Tibial nerve (tissue), 4 donors: ENCODE results near the gene HAP1. TPM values are rescaled to one million over a fixed set of nuclear protein-coding genes. Genes with fewer than 3 reads are reported as not detected.
"Not testable (repeated sequence)": the region's sequence is repeated elsewhere in the genome, so short reads cannot be mapped to it uniquely, and the experiment has no call there.

Experiments used
- DNase-seq, 2 donors: peaks; one replicate each; pipeline ENCODE4 v3.0.0-alpha.2; 2019; ENCODE audit warnings: low spot score in 2 of 2
- H3K27ac ChIP-seq, 4 donors: fragments of 200-600 bp; sonication (generic) in 3 of 4; one replicate each; pipeline ENCODE4 v1.5.1; 2017 to 2019; ENCODE audit warnings: mild to moderate bottlenecking in 1 of 4
- H3K27me3 ChIP-seq, 2 donors: fragments of 200-600 bp; sonication (generic) in 1 of 2; one replicate each; pipeline versions ENCODE4 v1.5.1 to v1.6.0; 2017 to 2019
- H3K36me3 ChIP-seq, 3 donors: fragments of 200-600 bp; sonication (generic); one replicate each; pipeline ENCODE4 v1.5.1; 2018 to 2019
- H3K4me1 ChIP-seq, 4 donors: fragments of 200-600 bp; sonication (generic) in 3 of 4; one replicate each; pipeline ENCODE4 v1.5.1; 2017 to 2019
- H3K4me3 ChIP-seq, 4 donors: fragments of 200-600 bp; sonication (generic) in 3 of 4; one replicate each; pipeline ENCODE4 v1.5.1; 2017 to 2019; ENCODE audit warnings: mild to moderate bottlenecking in 1 of 4, moderate library complexity in 1 of 4
- H3K9me3 ChIP-seq, 4 donors: fragments of 200-600 bp; sonication (generic) in 3 of 4; one replicate each; pipeline ENCODE4 v1.5.1; 2017 to 2019
- EP300 ChIP-seq, 2 donors: sonication (generic); formaldehyde crosslinking; IDR thresholded peaks; one replicate each; pipeline ENCODE4 v1.6.1; 2017; ENCODE audit warnings: antibody characterized with exemption in 2 of 2, mild to moderate bottlenecking in 1 of 2
- POLR2A ChIP-seq, 2 donors: fragments of 450-650 bp; IDR thresholded peaks; one replicate each; pipeline ENCODE4 v1.6.1; 2017; ENCODE audit warnings: antibody characterized with exemption in 2 of 2, mild to moderate bottlenecking in 2 of 2, moderate library complexity in 2 of 2
- WGBS, 2 donors: methylation state at CpG; one replicate each; pipeline ENCODE4 v1.1.5; 2018; 5-methylcytosine and 5-hydroxymethylcytosine counted together
- total RNA-seq, 4 donors: library from RNA; depleted of rRNA; stranded (reverse); fragments of >200 nt; gene quantifications; one replicate each; pipeline ENCODE4 v1.1.0, GENCODE V29; 2016
- TF ChIP-seq, protein P1 (sequence below), 5 experiments: fragments of 200-600 bp in 3 of 5; fragments of 450-650 bp in 2 of 5; sonication (generic) in 3 of 5; IDR thresholded peaks; one replicate each; pipeline ENCODE4 v1.5.1; 2016 to 2019; ENCODE audit warnings: antibody characterized with exemption in 5 of 5, mild to moderate bottlenecking in 3 of 5, moderate library complexity in 2 of 5

Gene HAP1
- total RNA-seq, 4 donors from 2014 or later = 0.98 to 1.8 TPM; not detected in 2

GRCh38 chr17:41679740-41680425 lies 54.6 kb downstream of the HAP1 start:
- TF ChIP-seq POLR2A (IDR thresholded peaks at IDR 0.05) = no peak
- TF ChIP-seq, protein P1, sequence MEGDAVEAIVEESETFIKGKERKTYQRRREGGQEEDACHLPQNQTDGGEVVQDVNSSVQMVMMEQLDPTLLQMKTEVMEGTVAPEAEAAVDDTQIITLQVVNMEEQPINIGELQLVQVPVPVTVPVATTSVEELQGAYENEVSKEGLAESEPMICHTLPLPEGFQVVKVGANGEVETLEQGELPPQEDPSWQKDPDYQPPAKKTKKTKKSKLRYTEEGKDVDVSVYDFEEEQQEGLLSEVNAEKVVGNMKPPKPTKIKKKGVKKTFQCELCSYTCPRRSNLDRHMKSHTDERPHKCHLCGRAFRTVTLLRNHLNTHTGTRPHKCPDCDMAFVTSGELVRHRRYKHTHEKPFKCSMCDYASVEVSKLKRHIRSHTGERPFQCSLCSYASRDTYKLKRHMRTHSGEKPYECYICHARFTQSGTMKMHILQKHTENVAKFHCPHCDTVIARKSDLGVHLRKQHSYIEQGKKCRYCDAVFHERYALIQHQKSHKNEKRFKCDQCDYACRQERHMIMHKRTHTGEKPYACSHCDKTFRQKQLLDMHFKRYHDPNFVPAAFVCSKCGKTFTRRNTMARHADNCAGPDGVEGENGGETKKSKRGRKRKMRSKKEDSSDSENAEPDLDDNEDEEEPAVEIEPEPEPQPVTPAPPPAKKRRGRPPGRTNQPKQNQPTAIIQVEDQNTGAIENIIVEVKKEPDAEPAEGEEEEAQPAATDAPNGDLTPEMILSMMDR (IDR thresholded peaks at IDR 0.05) = no peak
- no peak for TF ChIP-seq EP300 (IDR thresholded peaks at IDR 0.05)
- Histone ChIP-seq H3K27me3 (no peaks in the 10 kb centered on the region), H3K36me3 (no peaks in the 10 kb centered on the region), H3K27ac (peak overlapping the region in 3 of 4 donors; percentile 67 to 79 (median 67)), H3K9me3 (no peaks in the 10 kb centered on the region), H3K4me3 (no peak overlapping the region), H3K4me1 (peaks cover 0 to 11% (median 3%) of the 10 kb centered on the region in 4 donors)
- WGBS, 2 donors = 63 to 68% methylated on average over 5 of the region's 5 CpGs
- no peak for DNase-seq

GRCh38 chr17:41678907-41679739 lies 55.3 kb downstream of the HAP1 start:
- 28 to 33% methylated on average over 6 of the region's 6 CpGs for WGBS, 2 donors
- DNase-seq = no peak
- Histone ChIP-seq H3K36me3 (no peaks in the 10 kb centered on the region), H3K4me3 (peak overlapping the region in 2 of 4 donors; percentile 27), H3K4me1 (peaks cover 0 to 11% (median 3%) of the 10 kb centered on the region in 4 donors), H3K9me3 (no peaks in the 10 kb centered on the region), H3K27ac (peak overlapping the region; percentile 34 to 79 (median 67)), H3K27me3 (no peaks in the 10 kb centered on the region)
- TF ChIP-seq EP300 (IDR thresholded peaks at IDR 0.05) = peak in 1 of 2 donors; percentile 43
- TF ChIP-seq, protein P1 (IDR thresholded peaks at IDR 0.05) = peak in 2 of 5 experiments; percentile 5 to 17
- TF ChIP-seq POLR2A (IDR thresholded peaks at IDR 0.05) = no peak

DNA sequence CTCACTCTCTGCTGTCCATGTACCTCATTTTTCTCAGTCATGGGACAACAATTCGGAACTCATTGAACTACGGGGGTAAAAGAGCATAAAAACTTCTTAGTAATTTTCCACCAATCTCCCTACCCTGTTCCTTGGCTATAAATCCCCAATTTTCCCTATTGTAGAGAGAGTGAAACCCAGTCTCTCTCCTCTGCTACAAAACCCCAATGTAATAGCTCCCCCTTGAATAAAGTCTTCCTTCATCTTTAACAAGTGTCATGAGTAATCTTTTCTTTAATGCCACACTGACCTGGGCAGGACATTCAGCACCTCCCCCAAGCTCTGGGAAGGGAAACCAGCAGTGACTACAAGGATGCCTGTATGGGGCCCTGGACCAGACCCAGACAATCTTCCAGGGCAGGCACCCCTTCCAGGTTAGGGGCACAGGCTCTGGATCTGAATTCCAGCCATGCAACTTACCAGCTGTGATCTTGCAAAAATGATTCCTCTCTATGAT lies 56.0 kb downstream of the HAP1 start:
- WGBS, 2 donors = 79 to 89% methylated on average over 2 of the region's 2 CpGs
- no peaks in the 10 kb centered on the region for H3K9me3 ChIP-seq
- peaks cover 0 to 11% (median 3%) of the 10 kb centered on the region in 4 donors for H3K4me1 ChIP-seq
- no peaks in the 10 kb centered on the region for H3K36me3 ChIP-seq
- no peak for DNase-seq
- H3K27ac ChIP-seq = peak overlapping the region; percentile 34 to 79 (median 67)
- TF ChIP-seq EP300 (IDR thresholded peaks at IDR 0.05) = peak in 1 of 2 donors; percentile 13
- TF ChIP-seq, protein P1 (IDR thresholded peaks at IDR 0.05) = no peak
- no peaks in the 10 kb centered on the region for H3K27me3 ChIP-seq
- peak overlapping the region in 2 of 4 donors; percentile 27 for H3K4me3 ChIP-seq

- WGBS, 2 donors = 75 to 83% methylated on average over 3 of the region's 3 CpGs
- no peaks in the 10 kb centered on the region for H3K36me3 ChIP-seq
Observed at GRCh38 chr17:41676058-41676419, 58.4 kb downstream of the HAP1 start.

GRCh38 chr17:41675157-41676057 lies 59.0 kb downstream of the HAP1 start:
- H3K36me3 ChIP-seq, H3K27ac ChIP-seq, DNase-seq, H3K27me3 ChIP-seq, H3K4me3 ChIP-seq, H3K9me3 ChIP-seq: not testable (repeated sequence)
- peaks cover 0 to 11% (median 3%) of the 10 kb centered on the region in 4 donors for H3K4me1 ChIP-seq
- 78% methylated on average over 7 of the region's 7 CpGs for WGBS, 2 donors

More at GRCh38 chr17:41676058-41676419, 58.4 kb downstream of the HAP1 start:
- Histone ChIP-seq H3K9me3 (no peaks in the 10 kb centered on the region), H3K27me3 (no peaks in the 10 kb centered on the region), H3K4me3 (no peak overlapping the region), H3K27ac (no peak overlapping the region), H3K4me1 (peaks cover 0 to 11% (median 3%) of the 10 kb centered on the region in 4 donors)
- no peak for TF ChIP-seq EP300 (IDR thresholded peaks at IDR 0.05)
- TF ChIP-seq POLR2A (IDR thresholded peaks at IDR 0.05) = no peak
- TF ChIP-seq, protein P1 (IDR thresholded peaks at IDR 0.05) = no peak
- no peak for DNase-seq
